Measurements from ENCODE around the gene ARRB2.
"Not testable (repeated sequence)": the region's sequence is repeated elsewhere in the genome, so short reads cannot be mapped to it uniquely, and the experiment has no call there.

The ARRB2 gene

GRCh38 chr17:4709794-4710692, at the start of gene ARRB2:
ARRB2 (plus strand) TSS chr17:4710632; CDS start chr17:4710722, 90 bp downstream.
- peak; percentile 90 for DNase-seq

- no peak for DNase-seq
Measured at GRCh38 chr17:4663711-4664110, 46.7 kb upstream of the ARRB2 start.

- no peak for DNase-seq
Measured at GRCh38 chr17:4664230-4664629, 46.2 kb upstream of the ARRB2 start.

DNA sequence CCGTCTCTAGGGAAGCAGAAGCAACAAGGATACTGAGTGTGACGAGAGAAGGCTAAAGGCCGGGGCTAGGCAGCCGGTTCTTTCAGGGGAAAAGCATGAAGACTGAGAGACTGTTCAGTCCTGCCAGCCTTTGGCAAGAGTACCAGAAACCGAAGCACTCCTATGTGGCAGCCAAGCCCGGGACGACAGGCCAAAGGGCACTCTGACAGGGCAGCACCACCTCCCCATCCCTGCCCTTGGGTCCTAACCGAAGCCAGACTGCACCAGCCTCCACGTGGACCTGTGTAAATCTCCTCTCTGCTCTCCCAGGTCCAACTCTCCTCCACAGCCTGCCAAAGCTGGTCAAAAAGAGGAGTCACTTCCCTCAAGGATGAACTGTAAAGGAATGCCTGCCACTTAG, 45.4 kb upstream of the ARRB2 start:
- DNase-seq: no peak

GRCh38 chr17:4666296-4666695, 44.1 kb upstream of the ARRB2 start:
- no peak for DNase-seq

DNA sequence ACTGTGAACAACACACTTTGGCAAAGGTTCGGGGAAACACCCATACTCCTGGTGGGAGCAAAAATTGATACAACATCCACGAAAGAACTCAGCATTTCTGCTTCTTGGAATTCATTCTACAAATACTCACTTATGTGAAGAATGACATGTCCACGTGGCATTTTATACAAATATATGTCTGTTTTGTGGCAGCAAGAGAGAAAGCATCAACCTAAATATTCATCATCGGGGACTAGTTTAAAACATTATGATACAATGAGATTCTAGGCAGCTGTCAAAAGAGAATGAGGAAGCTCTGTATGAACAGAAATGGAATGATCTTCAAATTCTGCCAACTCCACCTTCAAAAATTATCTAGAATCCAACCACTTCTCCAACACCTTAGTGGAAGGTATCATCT, 43.3 kb upstream of the ARRB2 start:
- no peak for DNase-seq

DNA sequence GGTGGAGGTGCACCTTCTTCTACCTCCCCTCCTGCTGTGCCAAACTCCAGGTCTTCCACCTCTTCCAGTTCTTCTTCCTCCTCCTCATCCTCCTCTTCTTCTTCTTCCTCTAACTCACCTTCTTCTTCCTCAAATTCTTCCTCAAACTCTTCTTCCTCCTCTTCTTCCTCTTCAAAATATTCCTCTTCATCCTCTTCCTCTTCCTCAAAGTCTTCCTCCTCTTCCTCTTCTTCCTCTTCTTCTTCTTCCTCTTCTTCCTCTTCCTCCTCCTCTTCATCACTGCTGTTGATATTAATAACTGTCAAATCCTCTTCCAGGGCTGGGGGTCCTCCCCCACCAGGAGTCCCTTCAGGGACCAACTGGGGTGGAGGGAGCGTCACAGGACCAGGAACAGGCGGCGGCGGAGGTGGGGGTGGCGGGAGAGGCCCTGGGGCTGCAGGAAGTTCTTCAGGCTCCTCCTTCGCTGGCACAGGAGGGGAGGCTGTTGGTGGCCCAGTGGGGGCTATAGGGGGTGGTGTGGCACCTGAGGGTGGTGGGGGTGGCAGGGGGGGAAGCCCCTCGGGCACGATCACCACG, 38.3 kb upstream of the ARRB2 start:
- DNase-seq: no peak

GRCh38 chr17:4672751-4673150, 37.7 kb upstream of the ARRB2 start:
- DNase-seq: no peak

GRCh38 chr17:4673169-4673568, 37.3 kb upstream of the ARRB2 start:
- no peak for DNase-seq

GRCh38 chr17:4673986-4674684, 36.3 kb upstream of the ARRB2 start:
- DNase-seq: no peak

- DNase-seq: no peak
Measured at GRCh38 chr17:4674685-4674998, 35.8 kb upstream of the ARRB2 start.

DNA sequence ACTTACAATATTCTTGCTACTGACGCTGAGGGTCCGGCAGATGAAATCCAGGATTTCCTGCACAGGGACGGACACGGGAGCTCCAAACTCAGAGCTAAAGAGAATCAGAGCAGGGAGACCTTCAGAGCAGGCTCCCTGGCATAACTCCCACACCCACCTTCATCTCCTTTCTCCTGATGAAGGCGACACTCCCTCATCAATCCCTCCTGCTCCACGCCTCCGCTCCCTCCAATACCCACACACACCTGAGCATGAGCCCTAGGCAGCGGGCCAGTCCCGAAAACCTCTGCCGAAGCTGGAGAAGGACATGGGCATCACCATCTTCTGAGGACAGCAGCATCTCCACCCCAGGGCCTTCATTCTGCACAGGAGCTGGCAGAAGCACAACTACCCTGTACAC, 34.6 kb upstream of the ARRB2 start:
- DNase-seq: no peak

DNA sequence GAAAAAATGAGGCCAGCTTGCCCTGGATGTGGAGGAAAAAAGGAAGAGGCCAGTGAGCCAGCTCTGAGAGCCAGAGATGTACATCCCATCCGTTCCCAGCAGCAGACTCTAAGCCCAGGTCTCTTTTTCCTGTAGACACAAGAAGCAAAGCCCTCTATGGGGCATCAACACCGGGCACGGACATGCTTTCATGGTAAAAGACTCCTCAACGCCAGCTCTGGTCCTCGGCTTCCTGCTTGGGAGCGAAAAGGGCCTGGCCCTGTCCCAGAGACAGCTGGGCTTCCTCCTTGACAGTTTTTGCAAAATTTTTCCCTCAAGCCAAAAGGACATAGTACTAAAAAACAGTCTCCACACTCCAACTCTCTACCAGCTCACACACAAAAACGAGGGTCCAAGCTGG, 33.6 kb upstream of the ARRB2 start:
- DNase-seq: no peak

GRCh38 chr17:4678448-4679026, 31.9 kb upstream of the ARRB2 start:
- DNase-seq: no peak

DNA sequence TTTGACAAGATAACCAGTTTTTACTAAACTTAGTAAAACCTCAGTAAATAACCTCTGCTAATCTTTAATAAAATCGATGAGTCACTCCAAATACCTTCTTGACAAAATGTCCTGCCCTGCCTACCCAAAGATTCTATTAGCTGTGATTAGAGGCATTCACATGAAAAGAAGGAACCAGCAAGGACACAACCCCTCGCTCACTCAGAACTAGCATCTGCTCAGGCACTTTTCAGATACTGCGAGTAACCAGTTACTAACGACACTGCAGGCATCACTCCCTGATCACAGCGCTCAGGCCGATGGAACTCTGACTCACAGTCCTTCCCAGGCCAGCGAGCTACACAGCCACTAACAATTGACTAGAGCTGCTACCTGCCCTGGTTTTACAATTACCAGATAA, 30.8 kb upstream of the ARRB2 start:
- no peak for DNase-seq

DNA sequence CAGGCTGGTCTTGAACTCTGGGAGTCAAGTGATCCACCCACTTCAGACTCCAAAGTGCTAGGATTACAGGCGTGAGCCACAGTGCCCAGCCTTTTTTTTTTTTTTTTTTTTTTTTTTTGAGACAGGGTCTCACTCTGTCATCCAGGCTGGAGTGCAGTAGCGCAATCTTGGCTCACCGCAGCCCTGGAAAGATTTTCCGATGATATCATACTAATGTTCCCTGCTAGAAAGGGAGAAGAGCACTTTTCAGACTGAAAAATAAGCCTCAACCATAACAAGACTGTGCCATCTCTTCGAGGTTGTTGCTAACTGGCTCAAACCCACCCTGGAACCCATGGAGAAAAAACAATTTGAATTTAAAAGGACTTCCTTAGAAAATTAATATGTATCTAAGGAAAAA, 26.7 kb upstream of the ARRB2 start:
- not testable (repeated sequence) for DNase-seq

DNA sequence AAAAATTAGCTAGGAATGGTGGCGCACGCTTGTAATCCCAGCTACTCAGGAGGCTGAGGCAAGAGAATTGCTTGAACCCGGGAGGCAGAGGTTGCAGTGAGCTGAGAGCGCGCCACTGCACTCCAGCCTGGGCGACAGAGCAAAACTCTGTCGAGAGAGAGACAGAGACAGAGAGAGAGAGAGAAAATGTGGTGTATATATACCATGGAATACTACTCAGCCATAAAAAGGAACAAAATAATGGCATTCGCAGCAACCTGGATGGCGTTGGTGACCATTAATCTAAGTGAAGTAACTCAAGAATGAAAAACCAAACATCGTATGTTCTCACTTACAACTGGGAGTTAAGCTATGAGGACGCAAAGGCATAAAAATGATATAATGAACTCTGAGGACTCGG, 20.6 kb upstream of the ARRB2 start:
- not testable (repeated sequence) for DNase-seq

DNA sequence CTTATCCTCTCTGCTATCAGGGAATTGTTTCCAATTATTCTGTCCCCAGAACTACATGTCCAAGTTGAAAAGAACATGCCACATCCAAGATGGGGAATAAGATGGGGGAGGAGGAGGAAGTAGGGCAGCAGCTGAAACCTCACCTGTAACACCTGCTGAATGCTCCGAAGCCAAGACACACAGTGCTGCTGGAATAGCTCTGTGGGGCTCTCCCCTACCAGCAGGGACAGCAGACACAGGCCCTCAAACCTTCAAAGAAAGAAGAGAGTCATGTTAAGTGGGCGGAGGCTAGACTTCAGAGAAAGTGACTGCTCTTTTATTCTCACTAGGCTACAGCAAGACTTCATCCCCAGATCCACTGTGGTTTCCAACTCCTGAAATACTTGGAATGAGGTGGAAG, 19.7 kb upstream of the ARRB2 start:
- no peak for DNase-seq

GRCh38 chr17:4691686-4692085, 18.7 kb upstream of the ARRB2 start:
- no peak for DNase-seq

DNA sequence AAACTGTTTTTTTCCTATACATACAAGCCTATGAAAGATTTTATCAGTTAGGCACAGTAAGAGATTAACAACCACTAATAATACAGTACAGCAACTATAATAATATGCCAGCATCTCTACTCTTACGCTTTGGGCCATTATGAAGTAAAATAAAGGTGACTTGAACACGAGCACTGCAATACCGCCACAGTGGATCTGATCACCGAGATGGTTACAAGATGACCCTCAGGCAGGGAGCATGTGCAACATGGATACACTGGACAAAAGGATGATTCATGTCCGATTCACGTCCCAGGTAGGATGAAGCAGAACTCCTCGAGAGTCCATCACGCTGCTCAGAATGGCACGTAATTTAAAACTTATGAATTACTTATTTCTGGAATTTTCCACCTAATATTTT, 17.0 kb upstream of the ARRB2 start:
- no peak for DNase-seq

DNA sequence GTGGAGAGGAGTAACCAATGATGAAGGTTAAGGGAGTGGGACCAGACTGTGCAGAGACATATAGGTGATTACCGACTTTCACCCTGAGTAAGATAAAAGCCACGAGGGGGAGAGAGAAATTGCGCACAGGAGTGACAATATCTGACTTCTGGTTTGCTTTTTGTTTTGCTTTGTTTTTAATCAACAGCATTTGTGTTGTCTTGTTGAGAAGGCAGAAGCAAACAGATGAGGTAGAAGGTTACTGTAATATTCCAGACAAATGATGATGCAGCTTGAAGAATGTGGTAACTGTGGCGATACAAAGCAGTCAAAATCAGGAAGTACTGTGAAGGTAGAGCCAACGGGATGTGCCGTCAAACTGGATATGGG, 14.0 kb upstream of the ARRB2 start:
- DNase-seq: no peak

GRCh38 chr17:4699401-4700056, 10.9 kb upstream of the ARRB2 start:
- not testable (repeated sequence) for DNase-seq

DNA sequence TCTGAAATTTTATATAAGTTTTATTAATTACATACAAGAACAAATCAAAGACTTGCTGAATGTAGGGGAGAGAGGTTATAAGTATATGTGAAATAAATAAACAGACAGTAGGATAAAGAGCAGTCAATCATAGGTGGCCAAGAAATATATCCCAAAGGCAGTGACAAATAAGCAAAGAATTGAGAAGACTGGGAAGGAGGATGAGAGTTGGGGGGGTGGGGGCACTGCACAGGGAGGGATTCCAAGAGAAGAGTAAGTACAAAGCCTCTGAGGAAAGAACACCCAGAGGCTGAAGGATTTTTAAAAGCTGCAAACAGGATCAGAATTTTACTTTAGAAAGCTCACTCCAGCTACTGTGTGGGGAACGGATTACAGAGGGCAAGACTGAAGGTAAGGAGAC, 9.3 kb upstream of the ARRB2 start:
- no peak for DNase-seq

Data from 8988T (cell line).